Activated CD8-positive, alpha-beta T cell treated with anti-CD3 and anti-CD28 coated beads for 36 hours (primary cell): ENCODE measurements around the gene TMEM18. TPM values are rescaled to one million over a fixed set of nuclear protein-coding genes. Genes with fewer than 3 reads are reported as not detected.

Experiments used
- ATAC-seq: fragments of 200-7000 bp; cut with Tn5 transposase; one replicate; pipeline ENCODE4 v1.10.0; 2021; ENCODE audit warnings: mild to moderate bottlenecking, moderate library complexity
- CTCF ChIA-PET: fragments of 350-600 bp; sonication (Branson Sonifier 250); formaldehyde crosslinking; loops from one replicate; lab custom pipeline; 2021; ENCODE audit warnings: antibody characterized with exemption; lab: Charles Lee
- POLR2A ChIA-PET: fragments of 350-600 bp; sonication (Branson Sonifier 250); formaldehyde crosslinking; loops from one replicate; lab custom pipeline; 2021; ENCODE audit warnings: antibody characterized with exemption; lab: Charles Lee
- DNase-seq: peaks from one replicate; pipeline ENCODE4 v3.0.0-alpha.2; 2020
- H3K27ac Mint-ChIP-seq: one replicate; pipeline ENCODE4 v1.8.0; 2021; ENCODE audit warnings: mild to moderate bottlenecking, mixed read lengths
- H3K27me3 Mint-ChIP-seq: one replicate; pipeline ENCODE4 v1.8.0; 2021; ENCODE audit warnings: mixed read lengths
- H3K36me3 Mint-ChIP-seq: one replicate; pipeline ENCODE4 v1.8.0; 2021; ENCODE audit warnings: low read depth, mixed read lengths
- H3K4me1 Mint-ChIP-seq: one replicate; pipeline ENCODE4 v1.8.0; 2021; ENCODE audit warnings: low read depth, mixed read lengths
- H3K4me3 Mint-ChIP-seq: one replicate; pipeline ENCODE4 v1.8.0; 2021; ENCODE audit warnings: mild to moderate bottlenecking, moderate library complexity, mixed read lengths
- H3K9me3 Mint-ChIP-seq: one replicate; pipeline ENCODE4 v1.8.0; 2021; ENCODE audit warnings: mixed read lengths
- CTCF ChIP-seq: fragments of 200-600 bp; IDR thresholded peaks from one replicate; pipeline ENCODE4 v1.8.0; 2022; ENCODE audit warnings: antibody characterized with exemption, mild to moderate bottlenecking
- intact Hi-C: fragments of 100-400 bp; cut with micrococcal nuclease; formaldehyde crosslinking; loops from one replicate; pipeline ENCODE4 v1.10.0; 2022
- total RNA-seq, 2 experiments: library from RNA; stranded (reverse); gene quantifications; one replicate each; pipeline ENCODE4 v1.2.3, GENCODE V29; 2021

The TMEM18 gene
- total RNA-seq, 2 experiments from 2014 or later, result 34.0 to 34.6 TPM

GRCh38 chr2:623130-623922 lies 53.9 kb downstream of the TMEM18 start:
- TF ChIP-seq CTCF, result no peak
- no peaks in the 10 kb centered on the region for H3K36me3 Mint-ChIP-seq
- H3K4me1 Mint-ChIP-seq, result no peaks in the 10 kb centered on the region
- no peak for ATAC-seq
- POLR2A ChIA-PET, result interaction anchor here (1.2 kb wide), 1 partner anchor 171 kb away, joined by 3 read pairs; no protein-coding TSS in a partner anchor
- intact Hi-C loops, result no loop called here
- H3K4me3 Mint-ChIP-seq, result no peak overlapping the region
- no peak overlapping the region for H3K27ac Mint-ChIP-seq
- CTCF ChIA-PET, result interaction anchor here (1.1 kb wide), 1 partner anchor 215 kb away, joined by 3 read pairs; no protein-coding TSS in a partner anchor
- no peak for DNase-seq
- peaks cover 4% of the 10 kb centered on the region for H3K27me3 Mint-ChIP-seq
- no peaks in the 10 kb centered on the region for H3K9me3 Mint-ChIP-seq

GRCh38 chr2:622357-622756 lies 54.8 kb downstream of the TMEM18 start:
- H3K4me3 Mint-ChIP-seq, result no peak overlapping the region

GRCh38 chr2:621303-622099 lies 55.7 kb downstream of the TMEM18 start:
- DNase-seq (no peak), ATAC-seq (no peak)
- H3K9me3 Mint-ChIP-seq, result peaks cover 1% of the 10 kb centered on the region
- H3K27ac Mint-ChIP-seq, result no peak overlapping the region
- TF ChIP-seq CTCF, result no peak
- no peak overlapping the region for H3K4me3 Mint-ChIP-seq
- no peaks in the 10 kb centered on the region for H3K4me1 Mint-ChIP-seq
- no peaks in the 10 kb centered on the region for H3K36me3 Mint-ChIP-seq
- POLR2A ChIA-PET, result no interaction called here
- CTCF ChIA-PET, result no interaction called here
- intact Hi-C loops, result no loop called here
- no peaks in the 10 kb centered on the region for H3K27me3 Mint-ChIP-seq

More at GRCh38 chr2:622357-622756, 54.8 kb downstream of the TMEM18 start:
- no peak for DNase-seq
- CTCF ChIA-PET, result no interaction called here
- Mint-ChIP-seq H3K4me1 (no peaks in the 10 kb centered on the region), H3K27ac (no peak overlapping the region), H3K9me3 (no peaks in the 10 kb centered on the region), H3K27me3 (no peaks in the 10 kb centered on the region), H3K36me3 (no peaks in the 10 kb centered on the region)
- no peak for ATAC-seq
- no peak for TF ChIP-seq CTCF
- POLR2A ChIA-PET, result interaction anchor here (1.2 kb wide), 1 partner anchor 170 kb away, joined by 3 read pairs; no protein-coding TSS in a partner anchor
- intact Hi-C loops, result no loop called here

- Mint-ChIP-seq H3K4me3 (no peak overlapping the region), H3K9me3 (peaks cover 2% of the 10 kb centered on the region), H3K36me3 (no peaks in the 10 kb centered on the region), H3K4me1 (no peaks in the 10 kb centered on the region), H3K27me3 (no peaks in the 10 kb centered on the region), H3K27ac (no peak overlapping the region)
- TF ChIP-seq CTCF, result no peak
- ChIA-PET POLR2A (no interaction called here), CTCF (no interaction called here)
- DNase-seq (no peak), ATAC-seq (no peak)
- intact Hi-C loops, result no loop called here
Measured at GRCh38 chr2:620471-621302, 56.5 kb downstream of the TMEM18 start.
